Lower lobe of right lung (tissue), 2 donors: ENCODE measurements around the gene SNX8. TPM values are rescaled to one million over a fixed set of nuclear protein-coding genes. Genes with fewer than 3 reads are reported as not detected.

Source experiments
- ATAC-seq, 2 donors: fragments of 200-7000 bp; cut with Tn5 transposase; one replicate each; pipeline ENCODE4 v1.9.1; 2020 to 2022; ENCODE audit warnings: mild to moderate bottlenecking in 2 of 2, moderate library complexity in 2 of 2
- DNase-seq: peaks from one replicate; pipeline ENCODE4 v3.0.0-alpha.2; 2020
- H3K27ac ChIP-seq: fragments of 200-600 bp; one replicate; pipeline ENCODE4 v1.8.0; 2022
- H3K27me3 ChIP-seq: fragments of 200-600 bp; one replicate; pipeline ENCODE4 v1.8.0; 2022; ENCODE audit warnings: low read depth
- H3K36me3 ChIP-seq: fragments of 200-600 bp; one replicate; pipeline ENCODE4 v1.8.0; 2022; ENCODE audit warnings: mild to moderate bottlenecking
- H3K4me1 ChIP-seq: fragments of 200-600 bp; one replicate; pipeline ENCODE4 v1.8.0; 2022
- H3K4me3 ChIP-seq: fragments of 200-600 bp; one replicate; pipeline ENCODE4 v1.8.0; 2022; ENCODE audit warnings: mild to moderate bottlenecking
- H3K9me3 ChIP-seq: fragments of 200-600 bp; one replicate; pipeline ENCODE4 v1.8.0; 2022
- intact Hi-C: fragments of 100-400 bp; cut with DNase I; formaldehyde crosslinking; loops from one replicate; pipeline ENCODE4 v1.11.0; 2022
- total RNA-seq: library from RNA; stranded (reverse); fragmentation: NEBNext Ultra II Directional; extraction: Animal tissue kit (Norgen Biotek cat#: 25700); gene quantifications from one replicate; pipeline ENCODE4 v1.2.1, GENCODE V29; 2021
- TF ChIP-seq, protein P1 (sequence below): fragments of 200-600 bp; IDR thresholded peaks from one replicate; pipeline ENCODE4 v1.8.0; 2022; ENCODE audit warnings: antibody characterized with exemption, mild to moderate bottlenecking
- donor health status: DM: no; HTN: yes; CAD: no; lungs with severe emphysema.

The SNX8 gene
- total RNA-seq, 1 donor from 2014 or later, result 43.1 TPM

DNA sequence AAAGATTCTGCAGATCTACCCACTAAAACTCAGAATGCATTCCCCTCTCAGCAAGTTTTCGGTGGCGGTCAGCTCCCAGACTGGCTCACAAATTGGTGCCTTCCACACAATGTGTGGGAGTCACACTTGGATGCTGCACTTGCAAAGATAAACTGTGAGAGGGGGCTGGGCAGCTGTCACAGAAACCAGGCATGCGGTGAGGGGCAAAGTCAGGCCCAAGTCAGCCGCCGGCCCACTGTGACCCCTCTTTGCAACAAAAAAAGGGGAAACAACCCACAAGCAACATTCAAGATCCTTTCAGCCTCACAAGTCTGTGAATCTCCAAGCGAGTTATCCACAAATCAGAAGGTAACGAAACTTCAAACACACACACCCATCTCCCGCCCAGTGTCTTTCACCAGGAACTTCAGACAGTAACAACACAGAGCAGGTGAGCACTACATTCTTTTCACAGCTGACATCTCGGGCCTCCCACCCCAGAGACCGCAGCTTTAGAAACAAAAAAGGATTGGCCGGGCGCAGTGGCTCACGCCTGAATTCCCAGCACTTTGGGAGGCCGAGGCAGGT, 32.0 kb downstream of the SNX8 start:
- H3K4me3 ChIP-seq, result no peak overlapping the region
- intact Hi-C loops, result no loop called here
- peaks cover 6% of the 10 kb centered on the region for H3K36me3 ChIP-seq
- TF ChIP-seq, protein P1, sequence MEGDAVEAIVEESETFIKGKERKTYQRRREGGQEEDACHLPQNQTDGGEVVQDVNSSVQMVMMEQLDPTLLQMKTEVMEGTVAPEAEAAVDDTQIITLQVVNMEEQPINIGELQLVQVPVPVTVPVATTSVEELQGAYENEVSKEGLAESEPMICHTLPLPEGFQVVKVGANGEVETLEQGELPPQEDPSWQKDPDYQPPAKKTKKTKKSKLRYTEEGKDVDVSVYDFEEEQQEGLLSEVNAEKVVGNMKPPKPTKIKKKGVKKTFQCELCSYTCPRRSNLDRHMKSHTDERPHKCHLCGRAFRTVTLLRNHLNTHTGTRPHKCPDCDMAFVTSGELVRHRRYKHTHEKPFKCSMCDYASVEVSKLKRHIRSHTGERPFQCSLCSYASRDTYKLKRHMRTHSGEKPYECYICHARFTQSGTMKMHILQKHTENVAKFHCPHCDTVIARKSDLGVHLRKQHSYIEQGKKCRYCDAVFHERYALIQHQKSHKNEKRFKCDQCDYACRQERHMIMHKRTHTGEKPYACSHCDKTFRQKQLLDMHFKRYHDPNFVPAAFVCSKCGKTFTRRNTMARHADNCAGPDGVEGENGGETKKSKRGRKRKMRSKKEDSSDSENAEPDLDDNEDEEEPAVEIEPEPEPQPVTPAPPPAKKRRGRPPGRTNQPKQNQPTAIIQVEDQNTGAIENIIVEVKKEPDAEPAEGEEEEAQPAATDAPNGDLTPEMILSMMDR, result no peak
- H3K27me3 ChIP-seq, result no peaks in the 10 kb centered on the region
- H3K27ac ChIP-seq, result no peak overlapping the region
- DNase-seq (no peak), ATAC-seq (no peak)
- H3K4me1 ChIP-seq, result peaks cover 12% of the 10 kb centered on the region
- H3K9me3 ChIP-seq, result no peaks in the 10 kb centered on the region

DNA sequence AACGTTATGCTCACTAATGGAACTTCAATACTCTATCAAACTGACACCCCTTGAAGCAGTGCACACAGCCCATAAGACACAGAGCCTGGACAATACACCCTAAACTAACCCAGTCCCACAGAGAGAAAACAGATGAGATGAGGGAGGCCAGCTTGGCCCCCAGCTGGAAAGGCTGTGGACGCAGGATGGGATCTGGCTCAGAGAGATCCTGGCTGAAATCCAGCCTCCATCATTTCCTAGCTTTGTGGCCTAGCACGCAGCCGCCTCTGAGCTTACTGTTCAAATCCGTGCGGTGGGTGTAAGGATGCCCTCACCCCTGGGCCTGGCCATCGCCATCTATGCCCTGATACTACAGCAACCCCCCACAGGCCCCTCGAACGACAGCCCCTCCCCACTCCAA, 32.7 kb downstream of the SNX8 start:
- Histone ChIP-seq H3K27ac (no peak overlapping the region), H3K4me1 (peaks cover 12% of the 10 kb centered on the region), H3K9me3 (no peaks in the 10 kb centered on the region), H3K4me3 (no peak overlapping the region), H3K27me3 (no peaks in the 10 kb centered on the region), H3K36me3 (peaks cover 14% of the 10 kb centered on the region)
- intact Hi-C loops, result no loop called here
- TF ChIP-seq, protein P1, result no peak
- DNase-seq (no peak), ATAC-seq (peak; percentile 29 to 61)

DNA sequence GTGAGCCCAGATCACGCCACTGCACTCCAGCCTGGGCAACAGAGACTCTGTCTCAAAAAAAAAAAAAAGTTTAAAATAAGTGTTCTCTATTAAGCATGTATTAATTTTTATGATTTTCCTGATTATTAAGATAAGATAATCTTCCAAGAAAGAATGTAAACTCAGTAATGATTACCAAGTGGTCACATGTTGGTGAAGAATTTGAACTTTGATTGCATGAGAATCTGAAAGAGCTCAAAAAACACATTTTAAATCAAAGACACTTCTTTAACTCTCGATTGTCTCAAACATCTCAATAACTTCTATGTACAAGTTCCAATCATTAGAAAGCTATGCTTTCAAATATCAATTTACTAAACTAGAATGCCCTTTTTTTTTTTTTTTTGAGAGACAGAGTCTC, 33.8 kb downstream of the SNX8 start:
- H3K27ac ChIP-seq, result no peak overlapping the region
- H3K27me3 ChIP-seq, result no peaks in the 10 kb centered on the region
- TF ChIP-seq, protein P1, result no peak
- DNase-seq (no peak), ATAC-seq (no peak)
- H3K9me3 ChIP-seq, result no peaks in the 10 kb centered on the region
- H3K4me1 ChIP-seq, result peaks cover 12% of the 10 kb centered on the region
- intact Hi-C loops, result no loop called here
- no peak overlapping the region for H3K4me3 ChIP-seq
- H3K36me3 ChIP-seq, result peaks cover 14% of the 10 kb centered on the region

DNA sequence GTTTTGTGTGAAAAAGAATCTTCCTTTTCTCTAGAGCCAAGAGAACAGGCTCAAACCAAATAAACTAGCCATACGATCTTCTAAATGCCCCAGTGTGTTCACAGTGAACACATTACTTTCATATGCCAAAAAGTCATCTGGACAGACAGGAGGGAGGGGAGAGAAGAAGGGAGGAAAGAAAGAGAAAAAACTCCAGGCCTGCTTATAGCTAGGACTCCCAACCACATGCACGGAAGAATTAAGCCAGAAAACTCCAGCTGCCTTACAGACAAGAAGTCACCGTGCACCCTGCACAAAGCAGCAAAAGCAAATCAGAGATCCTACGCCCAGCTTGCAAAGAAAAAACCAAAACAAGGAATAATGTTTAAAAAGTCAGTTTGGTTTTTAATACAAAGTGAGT, 34.3 kb downstream of the SNX8 start:
- no peak for ATAC-seq
- no peak overlapping the region for H3K4me3 ChIP-seq
- H3K36me3 ChIP-seq, result peaks cover 16% of the 10 kb centered on the region
- H3K9me3 ChIP-seq, result no peaks in the 10 kb centered on the region
- no peak for DNase-seq
- H3K27me3 ChIP-seq, result no peaks in the 10 kb centered on the region
- TF ChIP-seq, protein P1, result no peak
- peaks cover 12% of the 10 kb centered on the region for H3K4me1 ChIP-seq
- H3K27ac ChIP-seq, result no peak overlapping the region
- intact Hi-C loops, result no loop called here

DNA sequence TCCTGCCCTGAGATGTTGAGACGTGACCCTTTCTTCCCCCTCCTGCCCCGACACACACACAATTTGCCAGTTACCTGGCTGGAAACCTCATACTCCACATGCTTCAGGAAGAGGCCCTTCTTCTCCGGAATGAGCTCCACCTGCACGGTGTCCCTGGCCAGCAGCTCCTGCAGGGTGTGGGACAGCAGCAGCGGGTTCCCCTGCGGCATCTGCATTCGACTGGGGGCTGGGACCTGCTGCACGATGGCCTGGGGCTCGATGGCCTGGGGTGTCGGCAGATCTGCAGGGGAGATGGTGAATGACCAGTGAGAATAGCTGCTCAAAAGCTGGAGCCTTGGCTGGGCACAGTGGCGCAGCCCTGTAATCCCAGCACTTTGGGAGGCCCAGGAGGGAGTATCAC, 36.2 kb downstream of the SNX8 start:
- intact Hi-C loops, result no loop called here
- Histone ChIP-seq H3K27ac (no peak overlapping the region), H3K4me3 (no peak overlapping the region), H3K9me3 (no peaks in the 10 kb centered on the region), H3K27me3 (no peaks in the 10 kb centered on the region), H3K36me3 (peaks cover 27% of the 10 kb centered on the region), H3K4me1 (peaks cover 12% of the 10 kb centered on the region)
- no peak for DNase-seq
- ATAC-seq, result no peak
- TF ChIP-seq, protein P1, result no peak

DNA sequence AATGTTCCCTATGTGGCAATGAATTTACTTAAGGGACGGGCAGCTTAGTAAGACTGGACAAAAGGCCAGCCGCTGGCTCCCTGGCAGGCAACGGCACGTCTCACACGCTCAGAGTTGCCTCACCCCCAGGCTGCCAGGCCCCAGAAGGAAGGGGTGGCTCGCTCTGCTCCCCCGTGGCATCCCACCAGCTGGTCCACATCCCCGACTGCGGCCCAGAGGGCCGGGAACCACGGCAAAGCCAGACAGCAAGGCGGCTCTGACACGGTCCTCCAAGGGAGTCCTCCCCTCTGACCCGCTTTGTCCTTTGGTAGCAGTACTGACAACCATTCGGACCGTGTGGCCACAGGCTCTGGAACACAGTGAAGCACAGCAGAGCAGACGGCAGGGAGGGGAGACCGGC, 38.1 kb downstream of the SNX8 start:
- Histone ChIP-seq H3K27me3 (no peaks in the 10 kb centered on the region), H3K36me3 (peaks cover 35% of the 10 kb centered on the region), H3K27ac (no peak overlapping the region), H3K9me3 (no peaks in the 10 kb centered on the region), H3K4me1 (peaks cover 2% of the 10 kb centered on the region), H3K4me3 (no peak overlapping the region)
- TF ChIP-seq, protein P1, result no peak
- intact Hi-C loops, result no loop called here
- DNase-seq (no peak), ATAC-seq (peak in 1 of 2 donors; percentile 23)
